ENCODE results near the gene WWOX.

GRCh38 chr16:78800523-78800922, 701.1 kb downstream of the WWOX start:
- TF ChIP-seq, protein P1, sequence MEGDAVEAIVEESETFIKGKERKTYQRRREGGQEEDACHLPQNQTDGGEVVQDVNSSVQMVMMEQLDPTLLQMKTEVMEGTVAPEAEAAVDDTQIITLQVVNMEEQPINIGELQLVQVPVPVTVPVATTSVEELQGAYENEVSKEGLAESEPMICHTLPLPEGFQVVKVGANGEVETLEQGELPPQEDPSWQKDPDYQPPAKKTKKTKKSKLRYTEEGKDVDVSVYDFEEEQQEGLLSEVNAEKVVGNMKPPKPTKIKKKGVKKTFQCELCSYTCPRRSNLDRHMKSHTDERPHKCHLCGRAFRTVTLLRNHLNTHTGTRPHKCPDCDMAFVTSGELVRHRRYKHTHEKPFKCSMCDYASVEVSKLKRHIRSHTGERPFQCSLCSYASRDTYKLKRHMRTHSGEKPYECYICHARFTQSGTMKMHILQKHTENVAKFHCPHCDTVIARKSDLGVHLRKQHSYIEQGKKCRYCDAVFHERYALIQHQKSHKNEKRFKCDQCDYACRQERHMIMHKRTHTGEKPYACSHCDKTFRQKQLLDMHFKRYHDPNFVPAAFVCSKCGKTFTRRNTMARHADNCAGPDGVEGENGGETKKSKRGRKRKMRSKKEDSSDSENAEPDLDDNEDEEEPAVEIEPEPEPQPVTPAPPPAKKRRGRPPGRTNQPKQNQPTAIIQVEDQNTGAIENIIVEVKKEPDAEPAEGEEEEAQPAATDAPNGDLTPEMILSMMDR (conservative IDR thresholded peaks at IDR 0.05; ENCODE audit: low read depth, low read length): no peak
- TF ChIP-seq EZH2 (IDR thresholded peaks at IDR 0.05; ENCODE audit: low read length, unreplicated experiment): no peak
